GM18868 (cell line): Measurements from ENCODE around the gene LRP1B.
"Not testable (repeated sequence)": the region's sequence is repeated elsewhere in the genome, so short reads cannot be mapped to it uniquely, and the experiment has no call there.

Experiments
- ATAC-seq: cut with Tn5 transposase; IDR thresholded peaks from one replicate; pipeline ENCODE4 v1.9.1; 2021; ENCODE audit warnings: mild to moderate bottlenecking, moderate library complexity; ENCODE audit not compliant: unreplicated experiment

The LRP1B gene

GRCh38 chr2:140986456-140986855 lies 1144.4 kb downstream of the LRP1B start:
- ATAC-seq = no peak

DNA sequence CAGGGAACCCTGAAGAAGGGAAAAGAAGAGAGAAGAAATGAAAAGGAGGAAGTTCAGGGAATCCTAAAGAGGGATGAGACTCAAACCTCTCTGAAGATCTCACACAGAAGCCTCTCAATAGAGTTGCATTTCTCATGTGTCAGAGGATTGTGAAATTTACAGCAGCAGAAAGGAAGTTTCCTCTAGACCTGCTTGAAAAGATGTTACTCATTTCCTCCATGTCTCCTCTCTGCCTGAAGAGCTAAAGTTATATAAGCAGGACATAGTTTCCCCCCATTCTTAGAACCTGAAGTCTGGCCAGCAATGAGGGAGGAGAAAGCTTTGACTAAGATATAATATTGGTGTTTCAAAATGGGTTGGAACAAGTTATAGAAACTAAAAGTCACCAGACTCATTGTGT lies 1155.6 kb downstream of the LRP1B start:
- no peak for ATAC-seq

DNA sequence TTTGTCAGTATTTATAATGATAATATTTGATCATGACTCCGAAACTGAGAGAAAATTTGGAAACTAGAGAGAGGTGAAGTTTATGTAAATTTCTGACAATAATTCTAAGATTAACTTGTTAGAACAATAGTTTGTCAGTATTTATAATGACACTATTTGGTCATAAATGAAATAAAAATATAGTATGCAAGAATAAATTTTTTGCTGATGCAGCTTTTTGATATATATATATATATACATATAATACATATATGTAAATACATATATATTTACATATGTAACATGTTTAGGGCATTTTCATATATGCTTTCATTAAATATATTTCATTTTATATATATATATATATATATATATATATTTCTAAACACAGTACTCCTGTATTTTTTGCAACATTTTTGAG lies 1158.1 kb downstream of the LRP1B start:
- no peak for ATAC-seq

GRCh38 chr2:140964324-140964723 lies 1166.5 kb downstream of the LRP1B start:
- not testable (repeated sequence) for ATAC-seq

- no peak for ATAC-seq
Measured at GRCh38 chr2:140949932-140950331, 1180.9 kb downstream of the LRP1B start.

- no peak for ATAC-seq
Measured at GRCh38 chr2:140947236-140947635, 1183.6 kb downstream of the LRP1B start.

DNA sequence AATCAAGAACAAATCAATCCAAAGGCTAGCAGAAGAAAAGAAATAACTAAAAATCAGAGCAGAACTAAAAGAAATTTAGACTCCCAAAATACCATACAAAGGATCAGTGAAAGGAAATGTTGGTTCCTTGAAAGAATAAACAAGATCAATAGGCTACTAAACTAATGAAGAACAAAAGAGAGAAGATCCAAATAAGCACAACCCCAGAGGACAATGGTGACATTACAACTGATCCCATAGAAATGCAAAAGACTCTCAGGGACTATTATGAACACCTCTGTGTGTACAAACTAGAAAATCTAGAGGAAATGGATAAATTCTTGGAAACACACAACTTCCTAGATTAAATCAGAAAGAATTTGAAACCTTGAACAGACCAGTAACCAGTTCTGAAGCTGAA lies 1186.9 kb downstream of the LRP1B start:
- ATAC-seq = no peak

- ATAC-seq = no peak
Measured at GRCh38 chr2:140942284-140942683, 1188.5 kb downstream of the LRP1B start.

- ATAC-seq = no peak
Measured at GRCh38 chr2:140929849-140930248, 1201.0 kb downstream of the LRP1B start.

DNA sequence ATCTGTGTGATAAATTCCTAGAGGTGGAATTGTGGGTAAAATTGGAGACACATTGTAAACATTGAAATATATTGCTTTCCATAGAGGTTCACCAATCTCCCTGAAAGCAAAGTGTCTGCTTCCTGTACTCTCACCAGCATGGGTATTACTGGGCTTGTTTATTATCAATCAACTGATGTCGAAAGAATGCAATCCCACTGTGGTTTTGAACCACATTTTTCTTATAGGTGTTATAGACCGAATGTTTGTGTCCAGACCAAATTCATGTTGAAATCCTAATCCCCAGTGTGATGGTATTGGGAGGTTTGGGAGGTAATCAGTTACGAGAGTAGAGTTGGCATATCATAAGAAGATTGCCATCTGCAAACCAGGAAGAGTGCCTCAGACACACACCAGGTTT lies 1212.4 kb downstream of the LRP1B start:
- ATAC-seq = no peak

- ATAC-seq = no peak
Measured at GRCh38 chr2:140916410-140916809, 1214.4 kb downstream of the LRP1B start.

- ATAC-seq = no peak
Measured at GRCh38 chr2:140910683-140911082, 1220.1 kb downstream of the LRP1B start.

- no peak for ATAC-seq
Measured at GRCh38 chr2:140905083-140905781, 1225.6 kb downstream of the LRP1B start.

- ATAC-seq = no peak
Measured at GRCh38 chr2:140895378-140895777, 1235.4 kb downstream of the LRP1B start.

DNA sequence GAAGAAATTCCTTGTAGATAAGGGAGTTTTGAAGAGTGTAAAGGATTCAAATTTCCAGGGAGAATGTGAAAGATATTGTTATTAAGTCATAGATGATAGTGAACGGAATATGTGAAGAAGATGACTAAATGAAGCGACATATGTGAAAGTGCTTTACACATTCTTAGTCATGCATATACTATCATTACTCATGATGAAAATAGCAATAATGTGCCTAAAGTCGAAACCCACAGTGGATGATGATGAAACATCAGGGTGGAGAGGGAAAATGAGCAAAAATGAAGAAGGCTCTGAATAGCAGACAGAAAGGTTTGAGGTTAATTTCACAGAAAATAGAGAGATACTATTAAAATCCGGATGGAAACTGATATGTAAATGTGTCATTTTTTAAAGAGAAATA lies 1237.1 kb downstream of the LRP1B start:
- ATAC-seq = no peak

GRCh38 chr2:140892911-140893637 lies 1237.7 kb downstream of the LRP1B start:
- no peak for ATAC-seq

GRCh38 chr2:140892436-140892835 lies 1238.4 kb downstream of the LRP1B start:
- no peak for ATAC-seq

DNA sequence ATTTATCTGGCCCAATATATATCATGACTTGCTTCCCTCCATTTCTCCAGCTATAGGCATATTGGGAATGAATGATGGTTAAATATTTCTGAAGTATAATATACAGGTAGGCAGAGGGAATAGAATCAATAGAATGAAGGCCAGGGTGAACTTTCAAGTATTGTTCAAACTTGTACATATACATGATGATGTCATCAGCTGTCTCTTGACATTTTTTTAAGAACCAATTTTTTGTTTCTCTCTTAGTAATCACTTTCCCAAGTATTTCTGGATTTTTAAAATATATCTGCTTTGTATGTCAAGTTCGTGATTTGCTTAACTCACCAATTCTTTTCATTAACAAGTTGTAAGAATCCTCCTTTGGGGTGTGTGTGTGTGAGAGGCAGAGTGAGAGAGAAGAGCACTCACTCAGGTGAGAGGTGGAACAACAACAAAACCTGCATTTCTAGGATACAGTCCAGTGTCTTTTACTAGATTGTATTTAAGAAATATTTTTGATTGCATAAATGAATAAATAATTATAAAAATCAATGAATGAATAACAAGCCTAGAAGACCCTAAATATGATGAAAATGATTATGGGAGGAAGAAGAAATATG lies 1239.1 kb downstream of the LRP1B start:
- ATAC-seq = peak; percentile 54

- ATAC-seq = no peak
Measured at GRCh38 chr2:140882671-140883620, 1247.9 kb downstream of the LRP1B start.

- no peak for ATAC-seq
Measured at GRCh38 chr2:140880573-140880972, 1250.2 kb downstream of the LRP1B start.

DNA sequence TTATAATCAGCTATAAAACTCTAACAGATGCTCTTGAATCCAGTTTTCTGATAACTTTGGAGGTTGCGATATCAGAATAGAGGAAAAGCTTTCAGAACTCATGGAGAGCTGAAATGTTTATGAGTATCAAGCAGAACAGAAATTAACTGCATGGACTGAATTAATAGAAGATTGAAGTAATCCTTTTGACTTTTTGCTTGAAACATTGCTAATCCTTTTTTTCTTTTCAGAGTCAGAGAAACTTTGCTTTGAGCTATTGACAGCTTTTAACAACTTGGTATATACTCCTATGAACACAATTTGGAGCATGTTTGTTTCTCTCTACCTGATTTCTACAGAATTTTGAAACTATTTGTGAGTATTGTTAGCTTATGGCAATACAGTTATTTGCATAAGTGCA lies 1254.8 kb downstream of the LRP1B start:
- no peak for ATAC-seq
